Choroid plexus epithelial cell (primary cell): ENCODE measurements around the gene PLA2G5.
A peak's percentile ranks its signal among the peaks of the same experiment; 100 is the strongest.
"Not testable (repeated sequence)": the region's sequence is repeated elsewhere in the genome, so short reads cannot be mapped to it uniquely, and the experiment has no call there.

ENCODE experiments used
- DNase-seq: peaks from one replicate; pipeline ENCODE4 v3.0.0-alpha.2; 2010; ENCODE audit warnings: low read depth
- H3K4me3 ChIP-seq: 2 replicates; pipeline ENCODE4 v1.5.1; 2011; ENCODE audit warnings: low read depth, mild to moderate bottlenecking, control low read depth, low read length, moderate library complexity
- TF ChIP-seq, protein P1 (sequence below): conservative IDR thresholded peaks from 2 replicates; pipeline ENCODE4 v1.5.1; 2011; ENCODE audit warnings: low read depth, mild to moderate bottlenecking, control low read depth, inconsistent platforms, low read length, moderate library complexity

PLA2G5 gene

DNA sequence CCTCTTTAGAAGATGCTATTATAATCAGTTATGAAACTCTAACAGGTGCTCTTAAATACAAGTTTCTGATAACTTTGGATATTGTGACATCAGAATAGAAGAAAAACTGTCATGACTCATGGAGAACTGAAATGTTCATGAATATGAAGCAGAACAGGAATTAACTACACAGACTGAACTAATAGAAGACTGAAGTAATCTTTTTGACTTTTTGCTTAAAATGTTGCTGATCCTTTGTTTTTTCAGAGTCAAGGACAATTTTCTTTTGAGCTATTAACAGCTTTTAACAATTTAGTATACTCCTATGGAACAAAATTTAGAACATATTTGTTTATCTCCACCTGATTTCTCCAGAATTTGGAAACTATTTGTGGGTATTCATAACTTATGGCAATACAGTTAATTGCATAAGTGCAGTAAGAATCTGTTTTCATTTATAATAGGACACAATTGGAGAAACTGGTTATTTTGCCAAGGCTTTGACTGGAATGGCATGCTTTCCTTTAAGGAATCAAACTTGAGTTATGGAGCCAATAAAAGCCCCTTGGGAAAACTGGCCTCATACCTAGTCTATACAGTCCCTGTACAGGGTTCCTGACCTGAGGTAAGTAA is 18.7 kb upstream of the PLA2G5 start:
- TF ChIP-seq, protein P1, sequence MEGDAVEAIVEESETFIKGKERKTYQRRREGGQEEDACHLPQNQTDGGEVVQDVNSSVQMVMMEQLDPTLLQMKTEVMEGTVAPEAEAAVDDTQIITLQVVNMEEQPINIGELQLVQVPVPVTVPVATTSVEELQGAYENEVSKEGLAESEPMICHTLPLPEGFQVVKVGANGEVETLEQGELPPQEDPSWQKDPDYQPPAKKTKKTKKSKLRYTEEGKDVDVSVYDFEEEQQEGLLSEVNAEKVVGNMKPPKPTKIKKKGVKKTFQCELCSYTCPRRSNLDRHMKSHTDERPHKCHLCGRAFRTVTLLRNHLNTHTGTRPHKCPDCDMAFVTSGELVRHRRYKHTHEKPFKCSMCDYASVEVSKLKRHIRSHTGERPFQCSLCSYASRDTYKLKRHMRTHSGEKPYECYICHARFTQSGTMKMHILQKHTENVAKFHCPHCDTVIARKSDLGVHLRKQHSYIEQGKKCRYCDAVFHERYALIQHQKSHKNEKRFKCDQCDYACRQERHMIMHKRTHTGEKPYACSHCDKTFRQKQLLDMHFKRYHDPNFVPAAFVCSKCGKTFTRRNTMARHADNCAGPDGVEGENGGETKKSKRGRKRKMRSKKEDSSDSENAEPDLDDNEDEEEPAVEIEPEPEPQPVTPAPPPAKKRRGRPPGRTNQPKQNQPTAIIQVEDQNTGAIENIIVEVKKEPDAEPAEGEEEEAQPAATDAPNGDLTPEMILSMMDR, result no peak
- no peak overlapping the region for H3K4me3 ChIP-seq
- DNase-seq, result no peak

DNA sequence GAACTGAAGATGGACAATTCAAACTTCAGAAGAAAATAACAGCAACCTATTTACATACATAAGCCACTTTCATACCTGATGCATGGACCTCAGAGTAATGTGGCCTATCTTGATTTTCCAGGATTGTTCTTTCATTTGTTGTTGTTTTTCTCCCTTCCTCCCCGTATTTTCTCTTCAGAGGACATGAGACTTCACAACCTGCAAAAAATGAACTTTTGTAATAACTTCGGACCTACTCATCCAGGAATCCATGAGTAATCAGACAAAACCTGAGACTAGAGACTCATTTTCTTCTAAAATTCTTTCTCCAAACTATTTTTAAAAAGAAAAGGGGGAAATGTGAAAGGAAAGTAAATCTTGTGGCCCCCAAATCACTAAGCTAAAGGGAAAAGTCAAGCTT is 17.6 kb upstream of the PLA2G5 start:
- no peak overlapping the region for H3K4me3 ChIP-seq
- TF ChIP-seq, protein P1, result no peak
- no peak for DNase-seq

DNA sequence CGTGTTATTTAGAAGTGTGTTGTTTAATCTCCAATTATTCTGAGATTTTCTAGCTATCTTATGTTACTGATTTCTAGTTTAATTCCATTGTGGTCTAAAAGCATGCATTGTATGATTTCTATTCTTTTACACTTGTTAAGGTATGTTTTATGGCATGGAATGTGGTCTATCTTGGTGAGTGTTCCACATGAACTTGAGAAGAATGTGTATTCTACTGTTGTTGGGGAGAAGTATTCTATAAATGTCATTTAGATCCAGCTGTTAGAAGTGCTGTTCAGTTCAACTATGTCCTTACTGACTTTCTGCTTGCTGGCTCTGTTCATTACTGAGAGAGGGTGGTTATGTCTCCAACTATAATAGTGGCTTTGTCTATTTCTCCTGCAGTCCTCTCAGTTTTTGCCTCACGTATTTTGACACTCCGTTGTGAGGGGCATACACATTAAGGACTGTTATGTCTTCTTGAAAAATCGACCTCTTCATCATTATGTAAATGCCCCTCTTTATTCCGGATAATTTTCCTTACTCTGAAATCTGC is 12.0 kb upstream of the PLA2G5 start:
- H3K4me3 ChIP-seq, result no peak overlapping the region
- TF ChIP-seq, protein P1, result no peak
- DNase-seq, result peak; percentile 9

DNA sequence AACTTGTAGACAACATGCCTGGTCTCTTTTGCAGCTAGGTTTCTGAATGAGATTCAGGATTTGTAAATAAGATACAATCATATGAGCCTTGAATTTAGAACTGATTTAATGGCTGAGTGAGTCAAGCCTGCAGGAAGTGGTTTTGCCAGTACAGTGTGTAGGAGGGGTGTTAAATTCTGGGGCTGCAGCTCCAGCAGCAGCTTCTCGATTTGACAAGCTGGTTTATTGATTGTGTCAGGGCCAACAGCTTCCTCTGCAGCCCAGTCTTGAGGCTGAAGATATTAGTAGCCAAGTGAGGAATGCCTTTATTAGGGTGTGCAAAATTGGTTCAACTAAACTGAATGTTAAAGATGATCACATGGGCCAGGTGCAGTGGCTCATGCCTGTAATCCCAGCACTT is 11.5 kb upstream of the PLA2G5 start:
- TF ChIP-seq, protein P1, result no peak
- DNase-seq, result peak; percentile 52

DNA sequence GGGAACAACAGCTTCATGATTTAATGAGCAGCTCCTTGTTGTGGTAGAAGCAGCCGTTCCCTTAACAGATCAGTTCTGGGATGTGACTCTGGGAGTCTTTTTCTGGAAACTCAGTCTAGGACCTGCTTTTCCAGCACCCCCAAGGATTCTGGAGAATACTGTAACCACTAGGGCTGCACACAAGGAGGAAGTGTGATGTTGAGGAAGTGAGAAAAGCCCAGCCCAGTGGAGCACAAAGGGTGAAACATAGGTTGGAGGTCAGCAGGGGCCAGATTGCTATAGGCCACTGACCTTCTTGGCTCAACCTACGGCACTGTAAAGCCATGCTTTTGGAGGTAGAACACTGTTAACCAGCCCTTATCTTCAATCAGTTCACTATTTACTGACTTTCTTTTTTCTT is 10.1 kb upstream of the PLA2G5 start:
- TF ChIP-seq, protein P1, result no peak

More for the DNA sequence above, 11.5 kb upstream of the PLA2G5 start:
- H3K4me3 ChIP-seq, result no peak overlapping the region

DNA sequence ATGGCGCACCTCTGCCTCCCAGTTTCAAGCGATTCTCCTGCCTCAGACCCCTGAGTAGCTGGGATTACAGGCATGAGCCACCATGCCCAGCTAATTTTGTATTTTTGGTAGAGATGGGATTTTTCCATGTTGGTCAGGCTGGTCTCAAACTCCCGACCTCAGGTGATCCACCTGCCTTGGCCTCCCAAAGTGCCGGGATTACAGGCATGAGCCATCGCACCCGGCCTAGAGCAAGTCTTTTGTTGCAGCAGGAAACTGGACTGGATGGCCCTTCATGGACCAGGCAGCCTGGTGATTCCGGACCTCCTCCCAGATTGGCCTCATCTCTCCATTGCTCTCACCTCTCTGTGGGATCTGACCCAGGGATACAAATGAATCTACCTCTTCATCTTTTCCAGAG is 9.2 kb upstream of the PLA2G5 start:
- H3K4me3 ChIP-seq, DNase-seq: not testable (repeated sequence)

More for the DNA sequence above, 10.1 kb upstream of the PLA2G5 start:
- DNase-seq, result no peak
- H3K4me3 ChIP-seq, result no peak overlapping the region

DNA sequence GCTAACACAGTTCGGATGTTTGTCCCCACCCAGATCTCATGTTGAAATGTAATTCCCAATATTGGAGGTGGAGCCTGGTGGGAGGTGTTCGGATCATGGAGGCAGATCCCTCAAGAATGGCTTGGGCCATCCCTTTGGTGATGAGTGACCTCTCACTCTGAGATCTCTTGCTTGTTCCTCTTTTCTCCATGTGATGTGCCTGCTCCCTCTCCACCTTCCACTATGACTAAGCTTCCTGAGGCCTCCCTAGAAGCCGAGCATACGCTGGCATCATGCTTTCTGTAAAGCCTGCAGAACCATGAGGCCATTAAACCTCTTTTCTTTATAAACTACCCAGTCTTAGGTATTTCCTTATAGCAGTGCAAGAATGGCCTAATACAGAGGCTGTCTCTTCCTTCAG is 8.1 kb upstream of the PLA2G5 start:
- TF ChIP-seq, protein P1, result no peak
- H3K4me3 ChIP-seq, result no peak overlapping the region
- no peak for DNase-seq
